ENCODE results near the gene TRIM49C. TPM values are rescaled to one million over a fixed set of nuclear protein-coding genes. Genes with fewer than 3 reads are reported as not detected.

Gene TRIM49C, protein sequence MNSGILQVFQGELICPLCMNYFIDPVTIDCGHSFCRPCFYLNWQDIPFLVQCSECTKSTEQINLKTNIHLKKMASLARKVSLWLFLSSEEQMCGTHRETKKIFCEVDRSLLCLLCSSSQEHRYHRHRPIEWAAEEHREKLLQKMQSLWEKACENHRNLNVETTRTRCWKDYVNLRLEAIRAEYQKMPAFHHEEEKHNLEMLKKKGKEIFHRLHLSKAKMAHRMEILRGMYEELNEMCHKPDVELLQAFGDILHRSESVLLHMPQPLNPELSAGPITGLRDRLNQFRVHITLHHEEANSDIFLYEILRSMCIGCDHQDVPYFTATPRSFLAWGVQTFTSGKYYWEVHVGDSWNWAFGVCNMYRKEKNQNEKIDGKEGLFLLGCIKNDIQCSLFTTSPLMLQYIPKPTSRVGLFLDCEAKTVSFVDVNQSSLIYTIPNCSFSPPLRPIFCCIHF
- not detected in 2 replicates for total RNA-seq

DNA sequence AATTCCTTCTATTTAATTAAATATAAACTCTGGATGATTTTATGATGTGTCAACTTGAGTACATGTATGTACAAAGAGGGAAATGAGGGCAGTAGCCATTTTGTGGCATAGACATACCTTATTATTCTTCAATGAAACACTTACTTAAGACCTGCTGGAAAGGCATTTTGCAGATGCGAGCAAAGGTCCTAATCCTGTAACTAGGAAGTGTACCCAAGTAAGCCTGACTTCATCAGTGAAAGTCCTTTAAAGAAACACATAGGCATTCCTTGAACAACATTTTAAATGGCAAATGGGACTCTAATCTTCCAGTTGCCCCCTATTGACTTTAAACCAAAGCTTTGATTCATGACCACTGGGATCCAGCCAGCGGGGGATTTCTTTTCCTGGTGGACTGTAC lies at the start of gene TRIM49C:
TRIM49C (plus strand) TSS at position 301 of the 400 bp plus-strand sequence. CDS start 4,106 bp downstream, outside the sequence.

DNA sequence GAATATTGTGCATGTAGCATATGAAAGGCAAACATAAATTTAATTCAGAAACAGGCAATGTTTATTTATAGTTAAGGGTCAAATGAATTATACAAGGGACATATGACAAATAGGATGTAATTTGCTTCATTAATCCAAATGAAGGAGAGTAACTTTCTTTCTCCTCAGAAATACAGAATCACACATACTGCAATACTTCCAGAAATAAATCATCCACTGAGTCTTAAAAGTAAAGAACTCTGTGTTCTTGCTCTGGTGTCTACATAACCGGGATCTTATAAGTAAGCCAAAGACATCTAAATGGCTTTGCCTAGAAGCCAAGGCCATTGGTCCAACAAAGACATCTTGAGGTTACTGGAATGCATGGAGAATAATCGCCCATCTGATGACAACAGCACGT lies 54.7 kb downstream of the TRIM49C start, which contains the start of gene UBTFL1:
UBTFL1 (plus strand) TSS at position 301 of the 400 bp plus-strand sequence; CDS start at position 301, 0 bp downstream.

Small RNA genes within 50 kb of the gene (small RNA-seq; reads per million reads assigned to genes)
- not detected for gene AP000827.1

Other genes starting within 250 kb of the TRIM49C start
- gene TRIM49, start 222.5 kb upstream of the TRIM49C start, total RNA-seq: not detected in 2 replicates
- gene TRIM64B, start 152.6 kb upstream of the TRIM49C start, total RNA-seq: not detected in 2 replicates
- gene TRIM49D1, start 108.9 kb upstream of the TRIM49C start, total RNA-seq: not detected in 2 replicates
- not detected in 2 replicates for gene TRIM49D2, start 107.0 kb upstream of the TRIM49C start, total RNA-seq
- not detected in 2 replicates for gene TRIM64, start 65.1 kb upstream of the TRIM49C start, total RNA-seq
- not detected in 2 replicates for gene UBTFL1, start 54.8 kb downstream of the TRIM49C start, total RNA-seq
- gene NAALAD2, start 103.6 kb downstream of the TRIM49C start, total RNA-seq: 0.29 TPM in 1 of 2 replicates, not detected in the other
- gene CHORDC1, start 191.9 kb downstream of the TRIM49C start, total RNA-seq: 20.3 and 34.4 TPM in 2 replicates